ENCODE data around the gene EXTL2. TPM values are rescaled to one million over a fixed set of nuclear protein-coding genes. Genes with fewer than 3 reads are reported as not detected.

Gene EXTL2
- total RNA-seq, 1 experiment from 2014 or later = 41.0 TPM

DNA sequence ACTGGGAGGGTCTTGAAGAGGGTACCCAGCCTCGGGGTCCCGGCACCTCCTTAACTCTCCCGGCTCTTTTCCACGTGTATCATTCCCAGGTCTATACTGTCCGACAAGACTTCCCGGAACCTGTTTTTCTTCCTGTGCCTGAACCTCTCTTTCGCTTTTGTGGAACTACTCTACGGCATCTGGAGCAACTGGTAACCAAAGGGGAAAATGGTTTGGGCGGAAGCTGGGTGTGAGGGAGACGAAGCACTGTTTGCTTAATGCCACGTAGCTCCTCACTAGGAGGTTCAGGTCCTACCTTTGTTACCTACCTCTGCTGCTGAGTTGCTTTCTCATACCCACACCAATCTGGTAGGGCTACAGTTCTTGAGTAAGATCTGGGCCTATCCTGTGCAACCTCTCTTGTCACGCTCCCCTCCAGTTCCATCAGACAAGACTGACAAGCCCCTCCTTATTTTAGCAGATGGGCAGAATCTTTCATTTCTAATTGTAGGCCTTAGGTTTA is 1.9 kb upstream of the EXTL2 start:
- TF ChIP-seq, protein P1, sequence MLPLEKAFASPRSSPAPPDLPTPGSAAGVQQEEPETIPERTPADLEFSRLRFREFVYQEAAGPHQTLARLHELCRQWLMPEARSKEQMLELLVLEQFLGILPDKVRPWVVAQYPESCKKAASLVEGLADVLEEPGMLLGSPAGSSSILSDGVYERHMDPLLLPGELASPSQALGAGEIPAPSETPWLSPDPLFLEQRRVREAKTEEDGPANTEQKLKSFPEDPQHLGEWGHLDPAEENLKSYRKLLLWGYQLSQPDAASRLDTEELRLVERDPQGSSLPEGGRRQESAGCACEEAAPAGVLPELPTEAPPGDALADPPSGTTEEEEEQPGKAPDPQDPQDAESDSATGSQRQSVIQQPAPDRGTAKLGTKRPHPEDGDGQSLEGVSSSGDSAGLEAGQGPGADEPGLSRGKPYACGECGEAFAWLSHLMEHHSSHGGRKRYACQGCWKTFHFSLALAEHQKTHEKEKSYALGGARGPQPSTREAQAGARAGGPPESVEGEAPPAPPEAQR (CRISPR knock-in tag; IDR thresholded peaks at IDR 0.05) = no peak
- TF ChIP-seq, protein P2, sequence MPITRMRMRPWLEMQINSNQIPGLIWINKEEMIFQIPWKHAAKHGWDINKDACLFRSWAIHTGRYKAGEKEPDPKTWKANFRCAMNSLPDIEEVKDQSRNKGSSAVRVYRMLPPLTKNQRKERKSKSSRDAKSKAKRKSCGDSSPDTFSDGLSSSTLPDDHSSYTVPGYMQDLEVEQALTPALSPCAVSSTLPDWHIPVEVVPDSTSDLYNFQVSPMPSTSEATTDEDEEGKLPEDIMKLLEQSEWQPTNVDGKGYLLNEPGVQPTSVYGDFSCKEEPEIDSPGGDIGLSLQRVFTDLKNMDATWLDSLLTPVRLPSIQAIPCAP (CRISPR knock-in tag; IDR thresholded peaks at IDR 0.05) = no peak
- no peak for TF ChIP-seq ARID4B (CRISPR knock-in tag; IDR thresholded peaks at IDR 0.05; ENCODE audit: borderline replicate concordance)
- TF ChIP-seq, protein P3, sequence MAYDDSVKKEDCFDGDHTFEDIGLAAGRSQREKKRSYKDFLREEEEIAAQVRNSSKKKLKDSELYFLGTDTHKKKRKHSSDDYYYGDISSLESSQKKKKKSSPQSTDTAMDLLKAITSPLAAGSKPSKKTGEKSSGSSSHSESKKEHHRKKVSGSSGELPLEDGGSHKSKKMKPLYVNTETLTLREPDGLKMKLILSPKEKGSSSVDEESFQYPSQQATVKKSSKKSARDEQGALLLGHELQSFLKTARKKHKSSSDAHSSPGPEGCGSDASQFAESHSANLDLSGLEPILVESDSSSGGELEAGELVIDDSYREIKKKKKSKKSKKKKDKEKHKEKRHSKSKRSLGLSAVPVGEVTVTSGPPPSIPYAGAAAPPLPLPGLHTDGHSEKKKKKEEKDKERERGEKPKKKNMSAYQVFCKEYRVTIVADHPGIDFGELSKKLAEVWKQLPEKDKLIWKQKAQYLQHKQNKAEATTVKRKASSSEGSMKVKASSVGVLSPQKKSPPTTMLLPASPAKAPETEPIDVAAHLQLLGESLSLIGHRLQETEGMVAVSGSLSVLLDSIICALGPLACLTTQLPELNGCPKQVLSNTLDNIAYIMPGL (CRISPR knock-in tag; IDR thresholded peaks at IDR 0.05) = no peak
- peaks cover 25% of the 10 kb centered on the region for H3K4me1 Mint-ChIP-seq
- DNase-seq (ENCODE audit: low spot score) (no peak), ATAC-seq (peak; percentile 11)
- ChIA-PET CTCF (no interaction called here), POLR2A (no interaction called here)
- peak overlapping the region; percentile 100 for H3K4me3 Mint-ChIP-seq
- H3K9me3 Mint-ChIP-seq = peaks cover 10% of the 10 kb centered on the region
- no peaks in the 10 kb centered on the region for H3K27me3 Mint-ChIP-seq (ENCODE audit: low read depth)
- H3K36me3 Mint-ChIP-seq = peaks cover 38% of the 10 kb centered on the region
- peak overlapping the region; percentile 98 for H3K27ac Mint-ChIP-seq

DNA sequence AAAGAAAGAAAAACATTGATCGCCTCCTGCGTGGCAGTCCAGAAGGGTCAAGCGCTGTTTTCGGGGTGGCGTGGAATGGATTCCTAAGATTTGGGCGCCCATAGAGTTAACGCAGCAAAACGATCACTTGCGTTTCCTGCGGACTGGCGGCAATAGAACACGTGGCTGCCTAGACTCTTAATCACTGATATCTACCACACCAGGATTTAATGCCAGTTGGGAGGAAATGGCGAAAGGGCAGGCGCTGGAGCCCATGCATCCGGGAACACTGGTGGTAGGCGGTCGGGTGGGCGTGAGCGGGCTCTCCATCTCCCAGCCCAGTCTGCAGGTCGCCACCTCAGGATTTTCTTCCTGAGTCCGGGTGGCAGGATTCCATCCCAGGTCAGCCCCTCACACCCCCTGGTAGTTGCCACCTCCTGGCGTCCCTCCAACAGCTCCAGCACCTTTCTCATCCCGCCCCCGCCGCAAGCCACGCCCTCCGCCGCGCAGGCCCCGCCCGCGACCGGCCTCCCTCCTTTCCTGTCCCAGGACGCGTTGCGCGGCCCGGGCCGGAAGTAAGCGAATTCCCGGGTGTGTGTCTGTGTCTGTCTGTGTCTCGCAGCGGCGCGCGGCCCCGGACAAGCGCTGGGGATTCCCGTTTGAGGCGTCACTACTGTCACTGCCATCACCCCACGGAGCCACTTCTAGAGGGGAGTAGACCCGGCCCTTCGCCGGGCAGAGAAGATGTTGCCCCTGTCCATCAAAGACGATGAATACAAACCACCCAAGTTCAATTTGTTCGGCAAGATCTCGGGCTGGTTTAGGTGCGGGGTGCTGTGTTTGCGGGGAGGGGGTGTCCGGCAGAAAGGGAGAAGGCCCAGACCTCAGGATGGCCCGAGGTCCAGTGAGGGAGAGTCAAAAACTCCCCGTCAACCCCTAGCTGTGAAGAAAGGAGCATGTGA is 1.2 kb upstream of the EXTL2 start, which contains the start of gene SLC30A7:
Gene SLC30A7, plus strand, starts transcription at position 551 of the 941 bp plus-strand sequence. Its CDS starts 173 bp downstream, at position 724.
- H3K9me3 Mint-ChIP-seq = peaks cover 18% of the 10 kb centered on the region
- peak within 1 kb of the TSS; percentile 100 for H3K4me3 Mint-ChIP-seq
- H3K4me1 Mint-ChIP-seq = peaks cover 25% of the 10 kb centered on the region
- ATAC-seq = peak; percentile 86
- CTCF ChIA-PET = interaction anchor here (1.2 to 1.9 kb wide), 3 partner anchors 76 to 432 kb away, joined by 3 to 9 read pairs (median 4); no protein-coding TSS in a partner anchor
- H3K36me3 Mint-ChIP-seq = peaks cover 38% of the 10 kb centered on the region
- H3K27me3 Mint-ChIP-seq (ENCODE audit: low read depth) = no peaks in the 10 kb centered on the region
- peak; percentile 95 for DNase-seq (ENCODE audit: low spot score)
- POLR2A ChIA-PET = interaction anchor here (0.9 kb wide), 1 partner anchor 343 kb away, joined by 3 read pairs; no protein-coding TSS in a partner anchor
- peak within 1 kb of the TSS; percentile 98 for H3K27ac Mint-ChIP-seq
- 0 out of 2 replicates have a peak, but pooled peaks have one; percentile 10 for TF ChIP-seq TEAD4 (CRISPR knock-in tag; IDR thresholded peaks at IDR 0.05)
- no peak for TF ChIP-seq NR1H2 (CRISPR knock-in tag; IDR thresholded peaks at IDR 0.05)
- TF ChIP-seq USF2 (CRISPR knock-in tag; IDR thresholded peaks at IDR 0.05) = peak; percentile 18; the same call in 1 of the 2 replicates
- TF ChIP-seq OVOL2 (CRISPR knock-in tag; IDR thresholded peaks at IDR 0.05; ENCODE audit: borderline replicate concordance) = no peak
- TF ChIP-seq MYBL2 (CRISPR knock-in tag; IDR thresholded peaks at IDR 0.05) = 0 out of 2 replicates have a peak, but pooled peaks have one; percentile 29
- peak; percentile 68; the same call in 1 of the 2 replicates for TF ChIP-seq NFE2L1 (CRISPR knock-in tag; IDR thresholded peaks at IDR 0.05)
- peak; percentile 76; the same call in 1 of the 2 replicates for TF ChIP-seq TEAD1 (CRISPR knock-in tag; IDR thresholded peaks at IDR 0.05)
- peak; percentile 89 for TF ChIP-seq SP1 (CRISPR knock-in tag; conservative IDR thresholded peaks at IDR 0.05)
- TF ChIP-seq FOXP1 (CRISPR knock-in tag; IDR thresholded peaks at IDR 0.05; ENCODE audit: borderline replicate concordance) = 0 out of 2 replicates have a peak, but pooled peaks have one; percentile 42
- TF ChIP-seq ARID4B (CRISPR knock-in tag; IDR thresholded peaks at IDR 0.05; ENCODE audit: borderline replicate concordance) = peak; percentile 68
- TF ChIP-seq SMAD4 (CRISPR knock-in tag; IDR thresholded peaks at IDR 0.05) = peak; percentile 65; the same call in 1 of the 2 replicates
- TF ChIP-seq ETV6 (CRISPR knock-in tag; IDR thresholded peaks at IDR 0.05) = peak; percentile 11; the same call in 1 of the 2 replicates
- no peak; the same call in 1 of the 2 replicates for TF ChIP-seq ESRRA (CRISPR knock-in tag; IDR thresholded peaks at IDR 0.05; ENCODE audit: borderline replicate concordance)
- peak; percentile 42; the same call in 1 of the 2 replicates for TF ChIP-seq ZNF423 (CRISPR knock-in tag; IDR thresholded peaks at IDR 0.05)
- TF ChIP-seq ZNF317 (CRISPR knock-in tag; IDR thresholded peaks at IDR 0.05; ENCODE audit: borderline replicate concordance, low read depth) = no peak
